IMR-90 (cell line): ENCODE results near the gene EDEM1. TPM values are rescaled to one million over a fixed set of nuclear protein-coding genes. Genes with fewer than 3 reads are reported as not detected.

Experiments
- ATAC-seq: fragments of 200-7000 bp; cut with Tn5 transposase; 2 replicates; pipeline ENCODE4 v1.9.1; 2020; ENCODE audit warnings: low read depth, mild to moderate bottlenecking, moderate library complexity
- BruUV-seq: library from RNA; stranded (reverse); fragments of 400-500 nt; replicated peaks from 2 replicates; lab custom pipeline; 2021; lab: Mats Ljungman, UMichigan
- CTCF ChIA-PET: fragments of 300-600 bp; formaldehyde crosslinking; extraction: SDS; loops from one replicate; lab custom pipeline; 2021; ENCODE audit warnings: antibody characterized with exemption; lab: Yijun Ruan, JAX
- POLR2A ChIA-PET: fragments of 300-600 bp; sonication (Branson Sonifier 250); formaldehyde crosslinking; loops from one replicate; lab custom pipeline; 2022; ENCODE audit warnings: antibody characterized with exemption; ENCODE audit not compliant: unreplicated experiment; lab: Charles Lee
- DNase-seq: peaks from one replicate; pipeline ENCODE4 v3.0.0; 2013
- H2AFZ ChIP-seq: replicated peaks from 2 replicates; pipeline ENCODE3; 2013; ENCODE audit warnings: low read length, mild to moderate bottlenecking; ENCODE audit not compliant: poor library complexity
- H2AK5ac ChIP-seq: 2 replicates; pipeline ENCODE4 v1.6.1; 2013; ENCODE audit warnings: low read depth, low read length, inconsistent platforms
- H2AK9ac ChIP-seq: replicated peaks from 2 replicates; pipeline ENCODE3; 2013; ENCODE audit warnings: mild to moderate bottlenecking, low read depth, low read length, moderate library complexity; ENCODE audit not compliant: poor library complexity
- H2BK120ac ChIP-seq: 2 replicates; pipeline ENCODE4 v1.6.1; 2013; ENCODE audit warnings: low read depth, low read length, inconsistent platforms
- H2BK15ac ChIP-seq: 3 replicates; pipeline ENCODE4 v1.6.1; 2013; ENCODE audit warnings: low read depth, low read length, inconsistent platforms
- H2BK20ac ChIP-seq: 2 replicates; pipeline ENCODE4 v1.6.1; 2013; ENCODE audit warnings: low read depth, mild to moderate bottlenecking, inconsistent platforms, low read length, moderate library complexity
- H2BK5ac ChIP-seq: 2 replicates; pipeline ENCODE4 v1.6.1; 2013; ENCODE audit warnings: mild to moderate bottlenecking, low read depth, low read length, inconsistent platforms; ENCODE audit not compliant: poor library complexity, severe bottlenecking
- H3K14ac ChIP-seq: replicated peaks from 2 replicates; pipeline ENCODE4 v1.6.1; 2013; ENCODE audit warnings: low read depth, low read length, inconsistent platforms
- H3K18ac ChIP-seq: 2 replicates; pipeline ENCODE4 v1.6.1; 2013; ENCODE audit warnings: low read depth, low read length, control low read depth
- H3K23ac ChIP-seq: 2 replicates; pipeline ENCODE4 v1.6.1; 2013; ENCODE audit warnings: low read depth, low read length, inconsistent platforms
- H3K27ac ChIP-seq: 2 replicates; pipeline ENCODE4 v1.5.1; 2013; ENCODE audit warnings: mild to moderate bottlenecking, control low read depth, low read length; ENCODE audit not compliant: insufficient read depth
- H3K27me3 ChIP-seq: 2 replicates; pipeline ENCODE4 v1.6.1; 2013; ENCODE audit warnings: low read length; ENCODE audit not compliant: control insufficient read depth, insufficient read depth
- H3K36me3 ChIP-seq: 2 replicates; pipeline ENCODE4 v1.6.1; 2013; ENCODE audit warnings: low read length, mixed read lengths; ENCODE audit not compliant: control insufficient read depth, insufficient read depth
- H3K4ac ChIP-seq: 2 replicates; pipeline ENCODE4 v1.6.1; 2013; ENCODE audit warnings: low read depth, low read length, inconsistent platforms
- H3K4me1 ChIP-seq: 2 replicates; pipeline ENCODE4 v1.6.1; 2013; ENCODE audit warnings: low read length, mixed read lengths; ENCODE audit not compliant: control insufficient read depth, insufficient read depth
- H3K4me2 ChIP-seq: 2 replicates; pipeline ENCODE4 v1.6.1; 2013; ENCODE audit warnings: low read depth, mild to moderate bottlenecking, control low read depth, low read length, moderate library complexity
- H3K4me3 ChIP-seq: 2 replicates; pipeline ENCODE4 v1.5.1; 2013; ENCODE audit warnings: low read depth, mild to moderate bottlenecking, control low read depth, low read length, moderate library complexity; ENCODE audit not compliant: insufficient read depth
- H3K56ac ChIP-seq: 2 replicates; pipeline ENCODE4 v1.6.1; 2013; ENCODE audit warnings: low read length, inconsistent platforms; ENCODE audit not compliant: insufficient read depth; ENCODE audit errors: extremely low read depth
- H3K79me1 ChIP-seq, 2 experiments: 2 replicates each; pipeline ENCODE4 v1.6.1; 2013; ENCODE audit warnings: low read length in 2 of 2, inconsistent platforms in 1 of 2, low read depth in 1 of 2
- H3K9ac ChIP-seq: 2 replicates; pipeline ENCODE4 v1.6.1; 2013; ENCODE audit warnings: low read depth, low read length, control low read depth
- H3K9me1 ChIP-seq: 2 replicates; pipeline ENCODE4 v1.6.1; 2013; ENCODE audit warnings: low read length, inconsistent platforms; ENCODE audit not compliant: insufficient read depth
- H3K9me3 ChIP-seq: 2 replicates; pipeline ENCODE4 v1.6.1; 2013; ENCODE audit warnings: low read length; ENCODE audit not compliant: control insufficient read depth, insufficient read depth
- H4K20me1 ChIP-seq: 2 replicates; pipeline ENCODE4 v1.6.1; 2013; ENCODE audit warnings: low read length, inconsistent platforms; ENCODE audit not compliant: insufficient read depth
- H4K5ac ChIP-seq: 2 replicates; pipeline ENCODE4 v1.6.1; 2013; ENCODE audit warnings: mild to moderate bottlenecking, low read depth, low read length, control low read depth
- H4K8ac ChIP-seq, 2 experiments: 2 replicates each; pipeline ENCODE4 v1.6.1; 2013; ENCODE audit warnings: low read depth in 2 of 2, low read length in 2 of 2, control low read depth in 1 of 2, inconsistent platforms in 1 of 2
- H4K91ac ChIP-seq: 2 replicates; pipeline ENCODE4 v1.6.1; 2013; ENCODE audit warnings: low read depth, low read length, inconsistent platforms; ENCODE audit not compliant: insufficient read depth
- BHLHE40 ChIP-seq: fragments of 150-350 bp; IDR thresholded peaks from 2 replicates; pipeline ENCODE4 v1.6.1; 2016; ENCODE audit warnings: mild to moderate bottlenecking, low read depth, low read length
- CHD1 ChIP-seq: IDR thresholded peaks from 2 replicates; pipeline ENCODE4 v1.6.1; 2012; ENCODE audit warnings: low read depth, low read length, improper control_type of control experiment
- CTCF ChIP-seq: conservative IDR thresholded peaks from 2 replicates; pipeline ENCODE4 v1.5.1; 2012; ENCODE audit warnings: mild to moderate bottlenecking, low read depth, low read length, improper control_type of control experiment
- ELK1 ChIP-seq: fragments of 150-350 bp; IDR thresholded peaks from 2 replicates; pipeline ENCODE4 v1.6.1; 2016; ENCODE audit warnings: low read depth, mild to moderate bottlenecking, low read length, moderate library complexity, borderline replicate concordance
- MAFK ChIP-seq: IDR thresholded peaks from 2 replicates; pipeline ENCODE4 v1.6.1; 2012; ENCODE audit warnings: low read depth, low read length, improper control_type of control experiment
- MAZ ChIP-seq: IDR thresholded peaks from 2 replicates; pipeline ENCODE4 v1.6.1; 2012; ENCODE audit warnings: low read depth, mild to moderate bottlenecking, low read length, improper control_type of control experiment, moderate library complexity, borderline replicate concordance
- MXI1 ChIP-seq: IDR thresholded peaks from 2 replicates; pipeline ENCODE4 v1.6.1; 2012; ENCODE audit warnings: low read depth, mild to moderate bottlenecking, low read length, moderate library complexity, borderline replicate concordance
- NFE2L2 ChIP-seq: fragments of 150-350 bp; IDR thresholded peaks from 2 replicates; pipeline ENCODE4 v1.6.1; 2016; ENCODE audit warnings: low read depth, mild to moderate bottlenecking, low read length
- POLR2A ChIP-seq: IDR thresholded peaks from 2 replicates; pipeline ENCODE4 v1.6.1; 2012; ENCODE audit warnings: mild to moderate bottlenecking, low read depth, low read length
- RAD21 ChIP-seq: IDR thresholded peaks from 2 replicates; pipeline ENCODE4 v1.6.1; 2012; ENCODE audit warnings: low read length, improper control_type of control experiment
- RCOR1 ChIP-seq: IDR thresholded peaks from 2 replicates; pipeline ENCODE4 v1.6.1; 2012; ENCODE audit warnings: mild to moderate bottlenecking, low read length, improper control_type of control experiment; ENCODE audit not compliant: insufficient replicate concordance
- RFX5 ChIP-seq: IDR thresholded peaks from 2 replicates; pipeline ENCODE4 v1.8.0; 2012; ENCODE audit warnings: low read depth, mild to moderate bottlenecking, low read length, moderate library complexity
- SMC3 ChIP-seq: fragments of 150-350 bp; IDR thresholded peaks from 2 replicates; pipeline ENCODE4 v1.6.1; 2016; ENCODE audit warnings: low read depth, mild to moderate bottlenecking, antibody characterized with exemption, low read length, moderate library complexity
- WGBS, 2 experiments: methylation state at CpG; one replicate each; pipeline versions ENCODE4 v1.1.5 to v1.1.7; 2013; ENCODE audit warnings: missing lambda C conversion rate in 2 of 2; ENCODE audit not compliant: insufficient read length in 1 of 2; ENCODE audit errors: extremely low coverage in 2 of 2; 5-methylcytosine and 5-hydroxymethylcytosine counted together
- dilution Hi-C: fragments of 300-500 bp; cut with HindIII; formaldehyde crosslinking; loops from one replicate; pipeline ENCODE4 v1.14.3; 2018; ENCODE audit warnings: low sequenced_read_pairs; ENCODE audit not compliant: unreplicated experiment
- in situ Hi-C: fragments of 300-500 bp; cut with MboI; formaldehyde crosslinking; loops from 3 replicates; pipeline ENCODE4 v1.14.3; 2019; ENCODE audit warnings: low sequenced_read_pairs, inconsistent platforms, mixed read lengths
- intact Hi-C: fragments of 100-400 bp; cut with micrococcal nuclease; formaldehyde crosslinking; loops from 2 replicates; pipeline ENCODE4 v1.10.0; 2022
- polyA plus RNA-seq, 3 experiments: library from polyadenylated mRNA; depleted of rRNA; stranded (reverse); fragments of >200 nt; gene quantifications; 2 replicates each; pipeline ENCODE4 v1.2.3, GENCODE V29; 2012; ENCODE audit warnings: low replicate concordance in 1 of 3
- total RNA-seq: library from RNA; depleted of rRNA; stranded (reverse); fragments of >200 nt; gene quantifications from 2 replicates; pipeline ENCODE4 v1.2.3, GENCODE V29; 2012

EDEM1 gene
- total and polyA plus RNA-seq, 2 of the 4 experiments (the other 2 are of a cell fraction), result 23.5 to 27.0 TPM

GRCh38 chr3:5170975-5171374 lies 16.5 kb upstream of the EDEM1 start:
- Histone ChIP-seq H2BK5ac (no peak overlapping the region), H3K14ac (no peak overlapping the region), H2BK20ac (no peak overlapping the region), H2AFZ (no peak overlapping the region), H3K4me3 (no peak overlapping the region), H3K27ac (no peak overlapping the region), H2AK9ac (no peak overlapping the region), H3K9me1 (peaks cover 3% of the 10 kb centered on the region), H2BK15ac (no peak overlapping the region), H2AK5ac (no peak overlapping the region), H3K27me3 (no peaks in the 10 kb centered on the region), H3K9me3 (no peaks in the 10 kb centered on the region), H3K9ac (no peak overlapping the region), H4K20me1 (peaks cover 19% of the 10 kb centered on the region; the same call in 1 of the 2 replicates), H3K56ac (no peak overlapping the region), H3K79me1 (peaks cover 24 to 27% of the 10 kb centered on the region in 2 experiments), H3K4ac (no peak overlapping the region), H3K4me2 (no peak overlapping the region), H4K91ac (no peak overlapping the region), H4K8ac (no peak overlapping the region), H2BK120ac (no peak overlapping the region), H3K36me3 (peaks cover 16% of the 10 kb centered on the region), H3K23ac (no peak overlapping the region), H3K4me1 (no peaks in the 10 kb centered on the region), H4K5ac (no peak overlapping the region), H3K18ac (no peak overlapping the region)
- ChIA-PET CTCF (no interaction called here), POLR2A (no interaction called here)
- dilution Hi-C loops, result no loop called here
- TF ChIP-seq RAD21, result no peak
- TF ChIP-seq RCOR1, result no peak
- TF ChIP-seq CHD1, result no peak
- no peak for TF ChIP-seq POLR2A
- TF ChIP-seq NFE2L2, result no peak
- no peak for TF ChIP-seq SMC3
- TF ChIP-seq CTCF, result no peak
- no peak for TF ChIP-seq ELK1
- TF ChIP-seq MAZ, result no peak
- TF ChIP-seq BHLHE40, result no peak
- no peak for TF ChIP-seq MXI1
- no peak for TF ChIP-seq RFX5
- TF ChIP-seq MAFK, result no peak
- intact Hi-C loops, result no loop called here
- 100% methylated on average over 2 of the region's 5 CpGs; no CpG with 5 or more reads in 1 of the 2 experiments for WGBS, 2 experiments
- BruUV-seq, result no TSS peak
- DNase-seq, result no peak
- ATAC-seq, result no peak
- in situ Hi-C loops, result no loop called here
